Measurements from ENCODE around the gene BPIFB6. TPM values are rescaled to one million over a fixed set of nuclear protein-coding genes. Genes with fewer than 3 reads are reported as not detected.

BPIFB6 gene
- total and polyA plus RNA-seq, 10 of the 15 experiments (the other 5 are each of a cell fraction or from before 2014, with no cell fraction given), result not detected

- TF ChIP-seq NKRF (conservative IDR thresholded peaks at IDR 0.05) (no peak), FOXK2 (IDR thresholded peaks at IDR 0.05) (no peak), MTA2 (IDR thresholded peaks at IDR 0.05; ENCODE audit: low read depth) (no peak), CREM (IDR thresholded peaks at IDR 0.05; ENCODE audit: low read depth) (no peak), SIN3A (IDR thresholded peaks at IDR 0.05; ENCODE audit: low read depth, low read length) (no peak), TBL1XR1 (IDR thresholded peaks at IDR 0.05; ENCODE audit: low read depth, low read length) (no peak), ZNF592 (IDR thresholded peaks at IDR 0.05) (no peak), ATF7 (IDR thresholded peaks at IDR 0.05; ENCODE audit: low read depth) (no peak), ATF3 (IDR thresholded peaks at IDR 0.05; ENCODE audit: borderline replicate concordance, extremely low read depth, low read depth, low read length) (no peak), ZZZ3 (IDR thresholded peaks at IDR 0.05; ENCODE audit: control insufficient read depth, insufficient read length, low read depth) (no peak), NRF1 (conservative IDR thresholded peaks at IDR 0.05; ENCODE audit: low read depth, low read length) (no peak), EGR1 (IDR thresholded peaks at IDR 0.05; ENCODE audit: borderline replicate concordance in 1 of 2, low read depth in 2 of 2, low read length in 2 of 2) (no peak)
These were observed 19.9 kb downstream of the BPIFB6 start (continued) for GRCh38 chr20:33051333-33051732.

Measured in GM12878 (cell line).